NCI-H345 (cell line): ENCODE results near the gene NGEF.

ENCODE experiments used
- DNase-seq: peaks from one replicate; lab custom pipeline; 2025; lab: John Stamatoyannopoulos, UW

NGEF gene

GRCh38 chr2:232831496-232831895, 181.6 kb downstream of the NGEF start:
- no peak for DNase-seq

- no peak for DNase-seq
Measured at GRCh38 chr2:232829988-232830387, 183.1 kb downstream of the NGEF start.
